ENCODE data around the gene CYP51A1. TPM values are rescaled to one million over a fixed set of nuclear protein-coding genes. Genes with fewer than 3 reads are reported as not detected.

The CYP51A1 gene
- total RNA-seq, 1 experiment from 2014 or later = 201 TPM

- H3K9me3 ChIP-seq (ENCODE audit: low read length) = no peaks in the 10 kb centered on the region
- no peak overlapping the region for H2AFZ ChIP-seq (ENCODE audit: low read length)
- H3K9ac ChIP-seq (ENCODE audit: low read length) = no peak overlapping the region
- no peak overlapping the region for H3K27ac ChIP-seq (ENCODE audit: low read length)
- peaks cover 21% of the 10 kb centered on the region; the same call in 1 of the 2 replicates for H3K36me3 ChIP-seq (ENCODE audit: insufficient read depth, low read length)
- DNase-seq = no peak
- no peak overlapping the region for H3K4me3 ChIP-seq (ENCODE audit: low read length)
- H3K4me2 ChIP-seq (ENCODE audit: low read depth, low read length, poor library complexity, severe bottlenecking) = no peak overlapping the region
- H3K4me1 ChIP-seq (ENCODE audit: low read length) = no peaks in the 10 kb centered on the region
- H3K9me2 ChIP-seq (replicated peaks; ENCODE audit: insufficient read depth, low read length) = no peaks in the 10 kb centered on the region
- no peaks in the 10 kb centered on the region for H3K27me3 ChIP-seq (ENCODE audit: low read length)
- H4K20me1 ChIP-seq (ENCODE audit: insufficient read depth, low read depth, low read length) = no peaks in the 10 kb centered on the region
- no peaks in the 10 kb centered on the region for H3K79me2 ChIP-seq (ENCODE audit: low read length)
These were observed 58.7 kb downstream of the CYP51A1 start for GRCh38 chr7:92075455-92076158.

GRCh38 chr7:92072708-92073107, 61.6 kb downstream of the CYP51A1 start:
- no peak overlapping the region for H3K4me3 ChIP-seq (ENCODE audit: low read length)
- H3K4me2 ChIP-seq (ENCODE audit: low read depth, low read length, poor library complexity, severe bottlenecking) = no peak overlapping the region
- H3K9me2 ChIP-seq (replicated peaks; ENCODE audit: insufficient read depth, low read length) = no peaks in the 10 kb centered on the region; the same call in 1 of the 2 replicates
- H2AFZ ChIP-seq (ENCODE audit: low read length) = no peak overlapping the region
- no peaks in the 10 kb centered on the region for H4K20me1 ChIP-seq (ENCODE audit: insufficient read depth, low read depth, low read length)
- no peak for DNase-seq
- H3K9me3 ChIP-seq (ENCODE audit: low read length) = no peaks in the 10 kb centered on the region
- no peaks in the 10 kb centered on the region for H3K27me3 ChIP-seq (ENCODE audit: low read length)
- no peaks in the 10 kb centered on the region for H3K4me1 ChIP-seq (ENCODE audit: low read length)
- H3K9ac ChIP-seq (ENCODE audit: low read length) = no peak overlapping the region
- H3K36me3 ChIP-seq (ENCODE audit: insufficient read depth, low read length) = peaks cover 24% of the 10 kb centered on the region; the same call in 1 of the 2 replicates
- no peak overlapping the region for H3K27ac ChIP-seq (ENCODE audit: low read length)
- H3K79me2 ChIP-seq (ENCODE audit: low read length) = no peaks in the 10 kb centered on the region; the same call in 1 of the 2 replicates

GRCh38 chr7:92072121-92072520, 62.2 kb downstream of the CYP51A1 start:
- no peaks in the 10 kb centered on the region for H3K9me3 ChIP-seq (ENCODE audit: low read length)

GRCh38 chr7:92071032-92071431, 63.2 kb downstream of the CYP51A1 start:
- H3K36me3 ChIP-seq (ENCODE audit: insufficient read depth, low read length) = peaks cover 31% of the 10 kb centered on the region; the same call in 1 of the 2 replicates
- no peaks in the 10 kb centered on the region for H4K20me1 ChIP-seq (ENCODE audit: insufficient read depth, low read depth, low read length)
- H2AFZ ChIP-seq (ENCODE audit: low read length) = no peak overlapping the region
- DNase-seq = no peak
- H3K27me3 ChIP-seq (ENCODE audit: low read length) = no peaks in the 10 kb centered on the region
- H3K4me1 ChIP-seq (ENCODE audit: low read length) = no peaks in the 10 kb centered on the region
- H3K4me2 ChIP-seq (ENCODE audit: low read depth, low read length, poor library complexity, severe bottlenecking) = no peak overlapping the region
- H3K9me3 ChIP-seq (ENCODE audit: low read length) = no peaks in the 10 kb centered on the region
- no peaks in the 10 kb centered on the region; the same call in 1 of the 2 replicates for H3K9me2 ChIP-seq (replicated peaks; ENCODE audit: insufficient read depth, low read length)
- H3K79me2 ChIP-seq (ENCODE audit: low read length) = no peaks in the 10 kb centered on the region; the same call in 1 of the 2 replicates
- no peak overlapping the region for H3K9ac ChIP-seq (ENCODE audit: low read length)
- no peak overlapping the region for H3K27ac ChIP-seq (ENCODE audit: low read length)
- H3K4me3 ChIP-seq (ENCODE audit: low read length) = no peak overlapping the region

More at GRCh38 chr7:92072121-92072520, 62.2 kb downstream of the CYP51A1 start:
- Histone ChIP-seq H3K9ac (ENCODE audit: low read length) (no peak overlapping the region), H3K4me2 (ENCODE audit: low read depth, low read length, poor library complexity, severe bottlenecking) (no peak overlapping the region), H4K20me1 (ENCODE audit: insufficient read depth, low read depth, low read length) (no peaks in the 10 kb centered on the region), H3K36me3 (ENCODE audit: insufficient read depth, low read length) (peaks cover 24% of the 10 kb centered on the region; the same call in 1 of the 2 replicates), H3K79me2 (ENCODE audit: low read length) (no peaks in the 10 kb centered on the region; the same call in 1 of the 2 replicates), H3K27me3 (ENCODE audit: low read length) (no peaks in the 10 kb centered on the region), H3K27ac (ENCODE audit: low read length) (no peak overlapping the region), H3K4me3 (ENCODE audit: low read length) (no peak overlapping the region), H3K9me2 (replicated peaks; ENCODE audit: insufficient read depth, low read length) (no peaks in the 10 kb centered on the region; the same call in 1 of the 2 replicates), H2AFZ (ENCODE audit: low read length) (no peak overlapping the region), H3K4me1 (ENCODE audit: low read length) (no peaks in the 10 kb centered on the region)
- no peak for DNase-seq

GRCh38 chr7:92064438-92065029, 69.7 kb downstream of the CYP51A1 start:
- no peak overlapping the region for H2AFZ ChIP-seq (ENCODE audit: low read length)
- peaks cover 18% of the 10 kb centered on the region; the same call in 1 of the 2 replicates for H3K36me3 ChIP-seq (ENCODE audit: insufficient read depth, low read length)
- no peak for DNase-seq
- no peaks in the 10 kb centered on the region; the same call in 1 of the 2 replicates for H3K9me2 ChIP-seq (replicated peaks; ENCODE audit: insufficient read depth, low read length)
- no peaks in the 10 kb centered on the region for H3K9me3 ChIP-seq (ENCODE audit: low read length)
- H4K20me1 ChIP-seq (ENCODE audit: insufficient read depth, low read depth, low read length) = no peaks in the 10 kb centered on the region
- no peaks in the 10 kb centered on the region for H3K27me3 ChIP-seq (ENCODE audit: low read length)
- no peak overlapping the region for H3K4me2 ChIP-seq (ENCODE audit: low read depth, low read length, poor library complexity, severe bottlenecking)
- no peak overlapping the region for H3K9ac ChIP-seq (ENCODE audit: low read length)
- no peak overlapping the region for H3K4me3 ChIP-seq (ENCODE audit: low read length)
- H3K27ac ChIP-seq (ENCODE audit: low read length) = no peak overlapping the region
- no peaks in the 10 kb centered on the region for H3K4me1 ChIP-seq (ENCODE audit: low read length)
- H3K79me2 ChIP-seq (ENCODE audit: low read length) = no peaks in the 10 kb centered on the region; the same call in 1 of the 2 replicates

Other genes with a start within 250 kb of the CYP51A1 start
- gene AKAP9, start 193.6 kb downstream of the CYP51A1 start, total RNA-seq (2014; rRNA removed; shearing (Covaris generic); ENCODE audit: low replicate concordance) = 60.9 and 92.9 TPM in 2 replicates
- not detected in 2 replicates for gene LRRD1, start 44.7 kb upstream of the CYP51A1 start, total RNA-seq (2014; rRNA removed; shearing (Covaris generic); ENCODE audit: low replicate concordance)
- 43.7 and 91.1 TPM in 2 replicates for gene KRIT1, start 111.4 kb upstream of the CYP51A1 start, total RNA-seq (2014; rRNA removed; shearing (Covaris generic); ENCODE audit: low replicate concordance)
- gene ANKIB1, start 111.5 kb upstream of the CYP51A1 start, total RNA-seq (2014; rRNA removed; shearing (Covaris generic); ENCODE audit: low replicate concordance) = 26.3 and 52.7 TPM in 2 replicates

All from Karpas-422 (cell line).